Transverse colon (tissue), 4 donors: Measurements from ENCODE around the gene NKD1. TPM values are rescaled to one million over a fixed set of nuclear protein-coding genes. Genes with fewer than 3 reads are reported as not detected.

Experiments
- DNase-seq: peaks from one replicate; pipeline ENCODE4 v3.0.0-alpha.2; 2019
- H3K27ac ChIP-seq, 4 donors: fragments of 200-600 bp; sonication (generic); 2 replicates each; pipeline ENCODE4 v1.5.1; 2016 to 2018; ENCODE audit warnings: inconsistent platforms in 4 of 4
- H3K27me3 ChIP-seq: fragments of 200-600 bp; sonication (generic); 2 replicates; pipeline ENCODE4 v1.5.1; 2017; ENCODE audit warnings: inconsistent platforms
- H3K36me3 ChIP-seq, 4 donors: fragments of 200-600 bp; sonication (generic); 2 replicates each; pipeline ENCODE4 v1.5.1; 2017 to 2019; ENCODE audit warnings: inconsistent platforms in 4 of 4
- H3K4me1 ChIP-seq, 4 donors: fragments of 200-600 bp; sonication (generic); 2 replicates each; pipeline ENCODE4 v1.5.1; 2017 to 2020; ENCODE audit warnings: inconsistent platforms in 4 of 4
- H3K4me3 ChIP-seq, 4 donors: fragments of 200-600 bp; sonication (generic); 1 replicate in 1 of 4; 2 replicates in 3 of 4; pipeline versions ENCODE4 v1.5.1 to v1.6.1; 2017 to 2019; ENCODE audit warnings: inconsistent platforms in 4 of 4
- H3K9me3 ChIP-seq, 2 donors: fragments of 200-600 bp; sonication (generic); 2 replicates each; pipeline ENCODE4 v1.5.1; 2017 to 2019; ENCODE audit warnings: inconsistent platforms in 2 of 2
- CTCF ChIP-seq, 5 experiments: fragments of 200-600 bp in 3 of 5; fragments of 450-650 bp in 2 of 5; sonication (generic) in 3 of 5; IDR thresholded peaks; 1 replicate in 2 of 5; 2 replicates in 3 of 5; pipeline ENCODE4 v1.5.1; 2016 to 2017; ENCODE audit warnings: antibody characterized with exemption in 5 of 5, inconsistent platforms in 3 of 5, mild to moderate bottlenecking in 2 of 5, moderate library complexity in 1 of 5
- EP300 ChIP-seq: sonication (generic); formaldehyde crosslinking; IDR thresholded peaks from one replicate; pipeline ENCODE4 v1.6.1; 2017; ENCODE audit warnings: antibody characterized with exemption, low read depth
- POLR2A ChIP-seq: fragments of 450-650 bp; IDR thresholded peaks from one replicate; pipeline ENCODE4 v1.6.1; 2016; ENCODE audit warnings: antibody characterized with exemption, mild to moderate bottlenecking, moderate library complexity
- POLR2AphosphoS5 ChIP-seq, 3 donors: sonication (generic); formaldehyde crosslinking; IDR thresholded peaks; one replicate each; pipeline ENCODE4 v1.6.1; 2016; ENCODE audit warnings: antibody characterized with exemption in 3 of 3
- WGBS, 2 donors: methylation state at CpG; one replicate each; pipeline ENCODE4 v1.1.5; 2018; ENCODE audit warnings: low coverage in 1 of 2; 5-methylcytosine and 5-hydroxymethylcytosine counted together
- in situ Hi-C, 4 donors: fragments of 200-750 bp; cut with MboI; loops; one replicate each; pipeline versions ENCODE4 v1.15.0 to v1.15.1; 2017; ENCODE audit warnings: low sequenced_read_pairs in 3 of 4, low pct_ligation_motif_present in 1 of 4, low pct_unique_long_range_greater_than_20kb in 1 of 4
- intact Hi-C: fragments of 100-400 bp; cut with DNase I; formaldehyde crosslinking; loops from one replicate; pipeline ENCODE4 v1.15.1; 2023; ENCODE audit warnings: low total_unique reads
- total RNA-seq, 4 donors: library from RNA; depleted of rRNA; stranded (reverse); fragments of >200 nt; gene quantifications; one replicate each; pipeline ENCODE4 v1.1.0, GENCODE V29; 2016

NKD1 gene
- total RNA-seq, 4 donors from 2014 or later = 1.7 to 98.1 (median 2.5) TPM

GRCh38 chr16:50574745-50575136, 26.5 kb downstream of the NKD1 start:
- H3K4me3 ChIP-seq = no peak overlapping the region
- in situ Hi-C loops = no loop called here
- H3K4me1 ChIP-seq = peaks cover 0 to 18% (median 8%) of the 10 kb centered on the region in 4 donors
- no peaks in the 10 kb centered on the region for H3K36me3 ChIP-seq
- peak overlapping the region; percentile 71 to 86 (median 78) for H3K27ac ChIP-seq
- DNase-seq = no peak
- no peaks in the 10 kb centered on the region for H3K27me3 ChIP-seq
- TF ChIP-seq POLR2AphosphoS5 (IDR thresholded peaks at IDR 0.05) = peak in 1 of 3 donors; percentile 15
- no peak for TF ChIP-seq CTCF (IDR thresholded peaks at IDR 0.05)
- TF ChIP-seq EP300 = no peak
- TF ChIP-seq POLR2A = no peak
- intact Hi-C loops = loop anchor here (5.0 kb wide), 1 partner anchor 662 kb away; no protein-coding TSS in a partner anchor
- no peaks in the 10 kb centered on the region for H3K9me3 ChIP-seq

- Histone ChIP-seq H3K27me3 (no peaks in the 10 kb centered on the region), H3K27ac (peak overlapping the region; percentile 71 to 86 (median 78)), H3K9me3 (no peaks in the 10 kb centered on the region), H3K4me1 (peaks cover 0 to 18% (median 8%) of the 10 kb centered on the region in 4 donors), H3K4me3 (no peak overlapping the region), H3K36me3 (no peaks in the 10 kb centered on the region)
- 98 to 100% methylated on average over 1 to 2 of the region's 2 CpGs for WGBS, 2 donors
- TF ChIP-seq EP300 = no peak
- no peak for TF ChIP-seq CTCF (IDR thresholded peaks at IDR 0.05)
- TF ChIP-seq POLR2A = no peak
- TF ChIP-seq POLR2AphosphoS5 (IDR thresholded peaks at IDR 0.05) = no peak
- in situ Hi-C loops (no loop called here), intact Hi-C loops (loop anchor here (5.0 kb wide), 1 partner anchor 663 kb away; no protein-coding TSS in a partner anchor)
- no peak for DNase-seq
Observed at GRCh38 chr16:50575743-50576142, 27.5 kb downstream of the NKD1 start.

- intact Hi-C loops = loop anchor here (5.0 kb wide), 1 partner anchor 664 kb away; no protein-coding TSS in a partner anchor
- peaks cover 0 to 18% (median 8%) of the 10 kb centered on the region in 4 donors for H3K4me1 ChIP-seq
Observed at GRCh38 chr16:50576403-50577113, 28.4 kb downstream of the NKD1 start.

More at GRCh38 chr16:50576403-50577113, 28.4 kb downstream of the NKD1 start:
- Histone ChIP-seq H3K4me3 (no peak overlapping the region), H3K36me3 (no peaks in the 10 kb centered on the region), H3K27ac (no peak overlapping the region), H3K27me3 (no peaks in the 10 kb centered on the region), H3K9me3 (no peaks in the 10 kb centered on the region)
- in situ Hi-C loops = no loop called here
- DNase-seq = no peak
- WGBS, 2 donors = 91 to 100% methylated on average over 2 to 3 of the region's 3 CpGs
- TF ChIP-seq CTCF (IDR thresholded peaks at IDR 0.05) = no peak
- TF ChIP-seq POLR2A = no peak
- TF ChIP-seq EP300 = no peak
- TF ChIP-seq POLR2AphosphoS5 (IDR thresholded peaks at IDR 0.05) = no peak
